Measurements from ENCODE around the gene G6PC3.
A peak's percentile ranks its signal among the peaks of the same experiment; 100 is the strongest.
"Not testable (repeated sequence)": the region's sequence is repeated elsewhere in the genome, so short reads cannot be mapped to it uniquely, and the experiment has no call there.

The G6PC3 gene

GRCh38 chr17:44106801-44107200 lies 36.3 kb downstream of the G6PC3 start:
- no peak for DNase-seq

DNA sequence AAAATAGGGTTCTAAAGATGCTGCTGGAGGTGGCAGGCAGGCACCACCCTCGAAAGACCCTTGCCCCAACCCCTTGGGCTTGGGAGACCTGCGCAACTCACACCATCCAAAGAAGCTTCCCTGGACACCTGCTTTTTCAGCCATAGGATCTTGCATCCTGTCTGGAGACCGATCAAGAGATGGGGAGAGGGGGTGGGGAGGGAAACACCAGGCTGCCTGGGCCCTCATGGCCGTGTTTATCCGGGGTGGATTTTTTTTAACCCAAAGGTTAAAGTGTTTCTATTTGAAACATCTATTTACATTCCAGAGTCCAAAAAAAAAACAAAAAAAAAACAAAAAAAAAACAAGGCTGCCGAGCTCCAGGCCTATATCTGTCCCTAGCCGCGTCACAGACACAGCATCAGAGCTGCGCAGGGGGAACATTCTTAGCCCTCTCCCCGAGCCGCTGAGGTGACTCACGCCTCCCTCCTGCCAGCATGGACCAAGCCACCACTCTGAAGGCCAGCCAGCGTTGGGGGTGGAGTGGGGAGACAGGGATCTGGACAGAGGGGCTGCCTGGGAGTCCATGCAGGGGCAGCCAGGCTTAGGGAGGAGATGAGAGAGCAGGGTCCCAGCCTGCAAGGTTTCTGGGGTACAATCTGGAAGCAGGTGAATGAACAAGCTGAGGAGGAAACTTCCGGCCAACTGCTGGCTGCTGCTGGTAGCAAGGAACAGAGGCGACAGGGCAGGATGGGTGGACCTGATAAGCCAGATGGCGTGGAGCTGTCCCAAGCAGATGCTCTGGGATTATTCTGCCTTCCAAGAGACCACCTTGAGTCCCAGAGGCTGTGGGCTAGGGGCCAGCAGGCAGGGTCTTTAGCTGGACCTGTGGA lies 38.1 kb downstream of the G6PC3 start:
- no peak for DNase-seq

- no peak for DNase-seq
These were observed 38.7 kb downstream of the G6PC3 start for GRCh38 chr17:44109312-44109630.

DNA sequence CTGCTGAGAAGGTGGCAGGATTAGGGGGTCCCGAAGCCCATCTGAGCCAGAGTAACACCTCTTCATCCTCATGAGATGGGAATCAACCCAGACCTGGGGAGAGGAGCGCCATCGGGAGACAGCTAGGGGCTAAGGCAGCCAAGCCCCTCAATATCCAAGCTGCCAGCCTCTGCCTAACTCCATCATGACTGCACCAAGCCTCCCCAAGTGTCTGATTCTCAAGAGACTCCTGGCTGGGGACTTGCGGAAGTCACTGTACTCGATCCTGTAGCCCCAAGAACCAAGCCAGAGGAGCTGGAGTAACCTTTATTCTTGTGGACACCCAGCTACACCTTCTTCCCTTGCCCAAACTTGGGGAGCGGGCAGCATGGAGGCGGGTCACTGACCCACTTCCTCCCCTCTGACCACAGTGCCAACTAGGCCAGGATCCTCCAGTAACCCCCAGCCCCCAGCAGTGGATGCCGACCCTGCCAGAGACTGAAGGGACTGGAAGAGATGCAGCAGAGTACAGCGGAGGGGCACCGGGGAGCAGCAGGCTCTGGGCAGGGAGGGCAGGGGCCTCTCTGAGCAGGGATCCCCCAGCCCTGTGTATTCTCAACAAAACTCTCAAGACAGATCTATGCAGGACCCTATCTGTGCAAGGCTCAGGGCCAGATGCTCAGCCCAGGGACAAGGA lies 39.6 kb downstream of the G6PC3 start:
- DNase-seq, result no peak

DNA sequence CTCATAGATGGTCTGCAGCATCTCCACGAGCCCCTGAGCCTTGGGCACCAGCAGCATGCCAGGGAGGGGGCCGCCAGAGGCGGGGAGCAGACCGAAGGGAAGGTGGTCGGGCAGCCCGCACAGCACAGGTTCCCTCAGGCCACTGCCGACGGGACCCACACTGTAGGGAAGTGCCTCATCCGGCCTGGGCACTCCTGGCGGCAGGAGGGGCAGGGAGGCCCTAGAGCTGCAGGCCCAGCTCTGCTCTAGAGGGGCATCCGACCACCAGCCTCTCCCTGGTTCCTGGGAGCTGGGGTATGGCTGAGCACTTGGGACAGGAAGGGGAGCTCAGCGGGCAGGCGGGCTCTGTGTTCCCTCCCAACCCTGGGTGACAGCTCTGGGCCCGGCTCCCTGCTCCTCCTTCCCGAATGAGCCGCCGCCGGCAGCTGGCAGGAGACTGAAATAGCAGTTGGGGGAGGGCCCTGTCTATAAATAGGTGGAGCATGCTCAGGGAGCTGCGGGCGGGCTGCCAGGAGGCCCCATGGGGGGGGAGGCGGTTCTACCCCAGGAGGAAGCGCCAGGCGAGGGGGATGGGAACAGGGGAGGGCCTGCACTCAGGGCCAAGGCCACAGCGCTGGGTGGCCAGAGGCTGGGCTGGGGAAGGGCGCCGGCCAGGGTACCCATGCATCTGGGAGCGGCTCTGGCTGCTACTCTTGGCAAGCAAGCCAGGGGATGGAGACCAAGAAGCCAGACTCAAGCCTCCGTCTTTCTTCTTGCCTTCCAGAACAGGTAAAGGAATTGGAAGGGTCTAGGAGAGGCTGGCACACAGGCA lies 40.5 kb downstream of the G6PC3 start:
- DNase-seq, result peak; percentile 78

DNA sequence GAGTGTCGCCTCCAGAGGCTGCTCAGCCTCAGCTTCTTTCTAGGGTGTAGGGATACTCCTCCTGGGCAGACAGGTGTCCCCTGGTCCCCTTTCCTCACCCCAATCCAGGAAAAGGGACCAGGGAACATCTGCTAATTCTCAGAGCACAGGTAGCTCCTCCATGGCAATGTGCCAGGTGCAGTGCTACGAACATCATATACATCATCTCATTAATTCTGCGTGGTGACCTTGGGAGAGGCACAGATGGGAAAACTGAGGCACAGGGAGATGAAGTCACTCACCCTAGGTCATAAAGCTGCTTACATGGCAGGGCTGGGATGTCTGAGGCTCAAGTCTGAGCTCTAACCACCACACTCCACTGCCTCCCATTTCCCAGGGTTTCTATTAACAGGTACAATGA lies 41.2 kb downstream of the G6PC3 start:
- no peak for DNase-seq

GRCh38 chr17:44112284-44113280 lies 42.0 kb downstream of the G6PC3 start:
- no peak for DNase-seq

- no peak for DNase-seq
These were observed 42.8 kb downstream of the G6PC3 start for GRCh38 chr17:44113382-44113781.

- no peak for DNase-seq
These were observed 43.6 kb downstream of the G6PC3 start for GRCh38 chr17:44113868-44114840.

- DNase-seq, result no peak
These were observed 45.3 kb downstream of the G6PC3 start for GRCh38 chr17:44115585-44116415.

GRCh38 chr17:44117351-44117750 lies 46.8 kb downstream of the G6PC3 start:
- DNase-seq, result no peak

DNA sequence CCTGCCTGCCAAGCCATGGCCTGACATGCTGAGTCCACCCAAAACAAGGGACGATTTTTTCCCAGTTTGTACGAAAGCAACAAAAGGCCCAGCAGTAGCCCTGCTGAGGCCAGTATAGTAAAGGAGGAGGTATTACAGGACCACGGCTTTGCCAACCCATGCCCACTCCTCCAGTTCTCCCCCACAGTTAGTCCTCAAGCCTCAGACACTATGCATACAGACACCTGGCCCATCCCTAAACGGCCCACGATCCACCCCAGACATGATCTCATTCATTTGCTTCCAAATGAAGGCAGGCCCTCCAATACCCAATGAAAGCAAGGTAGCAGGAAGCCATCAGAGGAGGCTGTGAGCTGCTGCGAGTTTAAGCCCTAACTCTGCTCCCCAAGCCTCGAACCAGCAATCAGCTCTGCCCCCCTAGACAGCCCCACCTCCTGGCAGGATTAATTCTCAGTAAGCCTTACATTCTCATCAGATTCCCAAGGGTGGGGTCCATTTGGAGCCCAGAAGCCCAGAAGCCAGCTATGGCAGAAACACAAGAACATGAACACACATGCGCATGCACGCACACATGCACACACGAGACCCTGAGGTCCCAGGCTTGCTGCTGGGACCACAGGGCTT lies 48.0 kb downstream of the G6PC3 start:
- DNase-seq, result no peak

GRCh38 chr17:44119062-44119461 lies 48.5 kb downstream of the G6PC3 start:
- no peak for DNase-seq

GRCh38 chr17:44119798-44120197 lies 49.3 kb downstream of the G6PC3 start:
- no peak for DNase-seq

DNA sequence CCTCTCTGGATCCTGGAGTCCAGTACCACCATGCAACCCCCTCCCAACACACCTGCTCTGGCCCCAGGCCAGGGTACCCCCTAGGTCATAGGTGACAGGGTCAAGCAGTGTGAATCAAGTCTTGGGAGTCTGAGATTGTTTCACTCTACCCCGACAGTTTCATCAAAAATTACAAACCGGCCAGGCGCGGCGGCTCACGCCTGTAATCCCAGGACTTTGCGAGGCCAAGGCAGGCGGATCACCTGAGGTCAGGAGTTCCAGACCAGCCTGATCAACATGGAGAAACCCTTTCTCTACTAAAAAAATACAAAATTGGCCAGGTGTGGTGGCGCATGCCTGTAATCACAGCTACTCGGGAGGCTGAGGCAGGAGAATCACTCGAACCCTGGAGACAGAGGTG lies 49.7 kb downstream of the G6PC3 start:
- not testable (repeated sequence) for DNase-seq

- no peak for DNase-seq
These were observed 50.5 kb downstream of the G6PC3 start for GRCh38 chr17:44120851-44121605.

GRCh38 chr17:44121997-44122815 lies 51.7 kb downstream of the G6PC3 start:
- DNase-seq, result no peak

Measured in right kidney (tissue), 1 donor.